Measurements from ENCODE around the gene FAM114A1.

FAM114A1 gene

DNA sequence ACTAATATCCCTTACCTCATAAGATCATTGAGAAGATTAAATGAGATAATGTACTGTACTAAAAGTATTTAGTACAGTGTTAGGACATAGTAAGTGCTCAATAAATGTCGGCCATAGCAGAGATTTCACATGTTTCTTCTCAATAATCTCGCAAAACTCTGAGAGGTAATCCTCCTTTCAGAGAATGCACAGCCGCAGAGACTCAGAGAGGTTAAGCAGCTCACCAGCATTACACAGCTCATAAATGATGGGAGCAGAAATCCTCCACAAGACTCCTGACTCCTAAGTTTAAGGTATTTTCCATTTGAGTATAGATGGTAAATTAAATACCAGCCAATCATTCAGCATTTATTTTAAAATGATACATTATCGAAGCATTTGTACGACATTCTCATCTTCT is 34.6 kb downstream of the FAM114A1 start:
- H3F3A ChIP-seq (ENCODE audit: low read depth), result no peaks in the 10 kb centered on the region
- no peaks in the 10 kb centered on the region for H3K9me2 ChIP-seq (replicated peaks; ENCODE audit: low read depth, low read length)
- peaks cover 12% of the 10 kb centered on the region for H3K4me1 ChIP-seq (ENCODE audit: insufficient read depth, low read length, poor library complexity, severe bottlenecking)
- no peaks in the 10 kb centered on the region for H3K36me3 ChIP-seq (ENCODE audit: insufficient read depth, low read length)
- no peak overlapping the region for H3K4me3 ChIP-seq (ENCODE audit: low read length, poor library complexity, severe bottlenecking)
- H3K9ac ChIP-seq (ENCODE audit: low read depth, low read length, poor library complexity, severe bottlenecking), result no peak overlapping the region
- no peak for TF ChIP-seq EZH2phosphoT487 (IDR thresholded peaks at IDR 0.05; ENCODE audit: borderline replicate concordance)
- TF ChIP-seq, protein P1, sequence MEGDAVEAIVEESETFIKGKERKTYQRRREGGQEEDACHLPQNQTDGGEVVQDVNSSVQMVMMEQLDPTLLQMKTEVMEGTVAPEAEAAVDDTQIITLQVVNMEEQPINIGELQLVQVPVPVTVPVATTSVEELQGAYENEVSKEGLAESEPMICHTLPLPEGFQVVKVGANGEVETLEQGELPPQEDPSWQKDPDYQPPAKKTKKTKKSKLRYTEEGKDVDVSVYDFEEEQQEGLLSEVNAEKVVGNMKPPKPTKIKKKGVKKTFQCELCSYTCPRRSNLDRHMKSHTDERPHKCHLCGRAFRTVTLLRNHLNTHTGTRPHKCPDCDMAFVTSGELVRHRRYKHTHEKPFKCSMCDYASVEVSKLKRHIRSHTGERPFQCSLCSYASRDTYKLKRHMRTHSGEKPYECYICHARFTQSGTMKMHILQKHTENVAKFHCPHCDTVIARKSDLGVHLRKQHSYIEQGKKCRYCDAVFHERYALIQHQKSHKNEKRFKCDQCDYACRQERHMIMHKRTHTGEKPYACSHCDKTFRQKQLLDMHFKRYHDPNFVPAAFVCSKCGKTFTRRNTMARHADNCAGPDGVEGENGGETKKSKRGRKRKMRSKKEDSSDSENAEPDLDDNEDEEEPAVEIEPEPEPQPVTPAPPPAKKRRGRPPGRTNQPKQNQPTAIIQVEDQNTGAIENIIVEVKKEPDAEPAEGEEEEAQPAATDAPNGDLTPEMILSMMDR (conservative IDR thresholded peaks at IDR 0.05; ENCODE audit: low read length), result no peak
- no peak overlapping the region for H2AFZ ChIP-seq (ENCODE audit: low read length)
- H4K20me1 ChIP-seq (ENCODE audit: insufficient read depth, low read length, poor library complexity, severe bottlenecking), result no peaks in the 10 kb centered on the region
- H3K27me3 ChIP-seq (ENCODE audit: insufficient read depth, low read length, poor library complexity, severe bottlenecking), result no peaks in the 10 kb centered on the region
- no peaks in the 10 kb centered on the region for H3K9me3 ChIP-seq (ENCODE audit: insufficient read depth, low read depth, low read length)
- H3K4me2 ChIP-seq (ENCODE audit: low read depth, low read length, poor library complexity, severe bottlenecking), result no peak overlapping the region
- no peaks in the 10 kb centered on the region for H3K79me2 ChIP-seq (ENCODE audit: insufficient read depth, low read length)

DNA sequence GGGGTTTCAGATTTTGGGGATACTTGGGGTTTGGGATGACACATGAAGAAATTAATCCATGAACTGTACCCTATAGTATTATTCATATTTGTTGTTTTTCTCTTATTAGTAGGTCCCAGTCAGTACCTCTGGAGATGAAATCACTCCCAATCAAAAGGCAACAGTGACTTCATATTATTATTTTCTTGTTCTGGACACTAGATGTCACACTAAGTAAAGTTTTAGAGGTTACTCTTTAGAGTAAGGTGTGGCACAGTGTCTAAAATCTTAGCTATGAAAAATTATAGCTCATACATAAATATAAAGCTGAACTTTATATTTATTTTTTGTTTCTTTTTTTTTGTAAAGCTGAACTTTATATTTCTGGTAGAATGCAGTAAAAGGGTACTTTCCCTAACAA is 35.1 kb downstream of the FAM114A1 start:
- Histone ChIP-seq H4K20me1 (ENCODE audit: insufficient read depth, low read length, poor library complexity, severe bottlenecking) (no peaks in the 10 kb centered on the region), H3K79me2 (ENCODE audit: insufficient read depth, low read length) (no peaks in the 10 kb centered on the region), H3K36me3 (ENCODE audit: insufficient read depth, low read length) (no peaks in the 10 kb centered on the region), H3K9me2 (replicated peaks; ENCODE audit: low read depth, low read length) (no peaks in the 10 kb centered on the region), H2AFZ (ENCODE audit: low read length) (no peak overlapping the region), H3K27me3 (ENCODE audit: insufficient read depth, low read length, poor library complexity, severe bottlenecking) (no peaks in the 10 kb centered on the region), H3K4me2 (ENCODE audit: low read depth, low read length, poor library complexity, severe bottlenecking) (no peak overlapping the region), H3K4me1 (ENCODE audit: insufficient read depth, low read length, poor library complexity, severe bottlenecking) (peaks cover 12% of the 10 kb centered on the region), H3F3A (ENCODE audit: low read depth) (no peaks in the 10 kb centered on the region), H3K9ac (ENCODE audit: low read depth, low read length, poor library complexity, severe bottlenecking) (no peak overlapping the region), H3K4me3 (ENCODE audit: low read length, poor library complexity, severe bottlenecking) (no peak overlapping the region), H3K9me3 (ENCODE audit: insufficient read depth, low read depth, low read length) (no peaks in the 10 kb centered on the region)
- TF ChIP-seq EZH2phosphoT487 (IDR thresholded peaks at IDR 0.05; ENCODE audit: borderline replicate concordance), result no peak
- TF ChIP-seq, protein P1 (conservative IDR thresholded peaks at IDR 0.05; ENCODE audit: low read length), result peak; percentile 72

DNA sequence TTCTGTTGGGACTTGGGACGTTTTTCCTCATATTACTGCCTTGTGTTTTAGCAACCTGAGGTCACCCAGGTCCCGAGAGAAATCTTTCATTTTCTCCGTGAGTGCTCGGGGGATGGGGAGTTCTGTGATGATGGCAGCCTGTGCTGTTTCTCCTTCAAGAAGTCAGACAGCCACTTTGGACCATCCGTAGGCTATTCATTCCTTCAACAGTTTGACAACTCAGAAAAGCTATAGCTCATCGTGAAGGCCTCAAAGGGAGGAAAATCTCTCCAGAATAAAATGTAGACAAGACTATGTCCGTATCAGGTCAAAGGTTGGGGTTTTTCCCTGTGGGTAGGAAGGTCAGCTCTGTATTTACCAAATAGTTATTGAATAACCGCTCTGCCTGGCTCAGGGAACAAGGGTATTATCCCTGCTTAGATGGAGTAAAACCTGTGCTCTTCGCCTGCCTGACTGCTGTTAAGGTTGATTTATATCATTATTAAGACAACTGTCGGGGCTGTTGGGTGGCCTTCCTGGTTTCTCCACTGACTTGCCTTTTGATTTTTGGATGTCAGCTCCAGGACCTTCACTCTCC is 36.6 kb downstream of the FAM114A1 start:
- H3K9me3 ChIP-seq (ENCODE audit: insufficient read depth, low read depth, low read length), result no peaks in the 10 kb centered on the region
- H3K4me1 ChIP-seq (ENCODE audit: insufficient read depth, low read length, poor library complexity, severe bottlenecking), result peaks cover 12% of the 10 kb centered on the region
- TF ChIP-seq EZH2phosphoT487 (IDR thresholded peaks at IDR 0.05; ENCODE audit: borderline replicate concordance), result no peak
- TF ChIP-seq, protein P1 (conservative IDR thresholded peaks at IDR 0.05; ENCODE audit: low read length), result no peak
- H3K36me3 ChIP-seq (ENCODE audit: insufficient read depth, low read length), result no peaks in the 10 kb centered on the region
- no peaks in the 10 kb centered on the region for H3K9me2 ChIP-seq (replicated peaks; ENCODE audit: low read depth, low read length)
- no peaks in the 10 kb centered on the region for H3K79me2 ChIP-seq (ENCODE audit: insufficient read depth, low read length)
- no peaks in the 10 kb centered on the region for H4K20me1 ChIP-seq (ENCODE audit: insufficient read depth, low read length, poor library complexity, severe bottlenecking)
- no peak overlapping the region for H3K4me3 ChIP-seq (ENCODE audit: low read length, poor library complexity, severe bottlenecking)
- no peaks in the 10 kb centered on the region for H3K27me3 ChIP-seq (ENCODE audit: insufficient read depth, low read length, poor library complexity, severe bottlenecking)
- H2AFZ ChIP-seq (ENCODE audit: low read length), result peak overlapping the region; percentile 38; the same call in 1 of the 2 replicates
- H3K9ac ChIP-seq (ENCODE audit: low read depth, low read length, poor library complexity, severe bottlenecking), result no peak overlapping the region
- no peaks in the 10 kb centered on the region for H3F3A ChIP-seq (ENCODE audit: low read depth)
- H3K4me2 ChIP-seq (ENCODE audit: low read depth, low read length, poor library complexity, severe bottlenecking), result no peak overlapping the region
